HEK293 (cell line): ENCODE data around the gene RNPEP.

ENCODE experiments used
- CTCF ChIA-PET: fragments of 350-600 bp; formaldehyde crosslinking; extraction: SDS; loops from one replicate; lab custom pipeline; 2021; ENCODE audit warnings: antibody characterized with exemption; lab: Yijun Ruan, JAX
- POLR2A ChIA-PET: fragments of 300-600 bp; formaldehyde crosslinking; extraction: SDS; loops from one replicate; lab custom pipeline; 2020; ENCODE audit warnings: antibody characterized with exemption, inconsistent platforms; lab: Yijun Ruan, JAX
- H3K27ac ChIP-seq: fragments of 200-500 bp; sonication (Bioruptor generic); 2 replicates; pipeline ENCODE4 v1.5.1; 2014; ENCODE audit warnings: low read depth, low read length, control low read depth, inconsistent platforms; ENCODE audit errors: extremely low read depth
- H3K36me3 ChIP-seq, 2 experiments: fragments of 200-500 bp in 1 of 2; sonication (Bioruptor generic) in 1 of 2; 1 replicate in 1 of 2; 2 replicates in 1 of 2; pipeline ENCODE4 v1.5.1; 2014 to 2017; ENCODE audit warnings: inconsistent platforms in 2 of 2, low read length in 2 of 2; ENCODE audit not compliant: control insufficient read depth in 2 of 2, insufficient read depth in 1 of 2
- H3K4me1 ChIP-seq: fragments of 200-500 bp; sonication (Bioruptor generic); 2 replicates; pipeline ENCODE4 v1.5.1; 2014; ENCODE audit warnings: mild to moderate bottlenecking, low read length, inconsistent platforms; ENCODE audit not compliant: control insufficient read depth, insufficient read depth
- H3K4me3 ChIP-seq: 2 replicates; pipeline ENCODE4 v1.5.1; 2011; ENCODE audit warnings: low read depth, mild to moderate bottlenecking, control low read depth, low read length, moderate library complexity
- H3K9me3 ChIP-seq: fragments of 200-500 bp; sonication (Bioruptor generic); 2 replicates; pipeline ENCODE4 v1.5.1; 2014; ENCODE audit warnings: low read depth, low read length, inconsistent platforms; ENCODE audit not compliant: control insufficient read depth, insufficient read depth
- AEBP2 ChIP-seq: fragments of 450-650 bp; formaldehyde crosslinking; IDR thresholded peaks from 2 replicates; pipeline ENCODE4 v1.5.1; 2016; ENCODE audit warnings: missing biosample characterization, missing genetic modification characterization, borderline replicate concordance
- BCL11A ChIP-seq: fragments of 450-650 bp; formaldehyde crosslinking; IDR thresholded peaks from 2 replicates; pipeline ENCODE4 v1.5.1; 2016; ENCODE audit warnings: low read depth, missing biosample characterization, missing genetic modification characterization
- CTCF ChIP-seq: fragments of 450-650 bp; formaldehyde crosslinking; IDR thresholded peaks from 2 replicates; pipeline ENCODE4 v1.5.1; 2016; ENCODE audit warnings: missing biosample characterization, missing genetic modification characterization
- KLF1 ChIP-seq: fragments of 450-650 bp; formaldehyde crosslinking; IDR thresholded peaks from 2 replicates; pipeline ENCODE4 v1.5.1; 2016; ENCODE audit warnings: missing biosample characterization, missing genetic modification characterization
- MEIS1 ChIP-seq: sonication (generic); formaldehyde crosslinking; IDR thresholded peaks from 2 replicates; pipeline ENCODE4 v1.8.1; 2022; ENCODE audit warnings: missing genetic modification reagents, mild to moderate bottlenecking, borderline replicate concordance
- YY1 ChIP-seq: fragments of 450-650 bp; formaldehyde crosslinking; IDR thresholded peaks from 2 replicates; pipeline ENCODE4 v1.5.1; 2018; ENCODE audit warnings: missing biosample characterization, missing genetic modification characterization
- ZBTB10 ChIP-seq: fragments of 450-650 bp; formaldehyde crosslinking; IDR thresholded peaks from 2 replicates; pipeline ENCODE4 v1.5.1; 2016; ENCODE audit warnings: missing biosample characterization, missing genetic modification characterization
- ZBTB11 ChIP-seq: fragments of 450-650 bp; formaldehyde crosslinking; conservative IDR thresholded peaks from 2 replicates; pipeline ENCODE4 v1.5.1; 2016; ENCODE audit warnings: low read depth, missing biosample characterization, missing genetic modification characterization
- ZBTB20 ChIP-seq: fragments of 450-650 bp; formaldehyde crosslinking; IDR thresholded peaks from 2 replicates; pipeline ENCODE4 v1.5.1; 2016; ENCODE audit warnings: missing biosample characterization, missing genetic modification characterization
- ZBTB44 ChIP-seq: fragments of 450-650 bp; IDR thresholded peaks from 2 replicates; pipeline ENCODE4 v1.5.1; 2018; ENCODE audit warnings: missing biosample characterization, mild to moderate bottlenecking, missing genetic modification characterization
- ZFP37 ChIP-seq: fragments of 450-650 bp; formaldehyde crosslinking; IDR thresholded peaks from 2 replicates; pipeline ENCODE4 v1.5.1; 2016; ENCODE audit warnings: missing biosample characterization, missing genetic modification characterization
- ZFP69B ChIP-seq: fragments of 450-650 bp; formaldehyde crosslinking; IDR thresholded peaks from 2 replicates; pipeline ENCODE4 v1.5.1; 2016; ENCODE audit warnings: missing biosample characterization, missing genetic modification characterization
- ZIC2 ChIP-seq: fragments of 450-650 bp; formaldehyde crosslinking; IDR thresholded peaks from 2 replicates; pipeline ENCODE4 v1.5.1; 2016; ENCODE audit warnings: missing biosample characterization, missing genetic modification characterization
- ZNF184 ChIP-seq: fragments of 450-650 bp; IDR thresholded peaks from 2 replicates; pipeline ENCODE4 v1.5.1; 2018; ENCODE audit warnings: missing biosample characterization, mild to moderate bottlenecking, missing genetic modification characterization
- ZNF24 ChIP-seq: fragments of 450-650 bp; formaldehyde crosslinking; IDR thresholded peaks from 2 replicates; pipeline ENCODE4 v1.5.1; 2016; ENCODE audit warnings: missing biosample characterization, missing genetic modification characterization
- ZNF274 ChIP-seq, 2 experiments: fragments of 200-500 bp in 1 of 2; fragments of 450-650 bp in 1 of 2; sonication (Bioruptor generic) in 1 of 2; formaldehyde crosslinking in 1 of 2; IDR thresholded peaks; 2 replicates each; pipeline versions ENCODE4 v1.5.1 to v1.6.1; 2014 to 2016; ENCODE audit warnings: borderline replicate concordance in 1 of 2, inconsistent platforms in 1 of 2, low read length in 1 of 2, missing biosample characterization in 1 of 2, missing genetic modification characterization in 1 of 2
- ZNF362 ChIP-seq: fragments of 450-650 bp; formaldehyde crosslinking; IDR thresholded peaks from 2 replicates; pipeline ENCODE4 v1.5.1; 2016; ENCODE audit warnings: missing biosample characterization, missing genetic modification characterization
- ZNF433 ChIP-seq: fragments of 450-650 bp; formaldehyde crosslinking; IDR thresholded peaks from 2 replicates; pipeline ENCODE4 v1.5.1; 2016; ENCODE audit warnings: missing biosample characterization, missing genetic modification characterization, low read depth
- ZNF548 ChIP-seq: fragments of 450-650 bp; formaldehyde crosslinking; IDR thresholded peaks from 2 replicates; pipeline ENCODE4 v1.5.1; 2016; ENCODE audit warnings: missing biosample characterization, missing genetic modification characterization
- ZNF600 ChIP-seq: fragments of 450-650 bp; formaldehyde crosslinking; IDR thresholded peaks from 2 replicates; pipeline ENCODE4 v1.5.1; 2016; ENCODE audit warnings: missing biosample characterization, missing genetic modification characterization
- ZNF629 ChIP-seq: fragments of 450-650 bp; formaldehyde crosslinking; IDR thresholded peaks from 2 replicates; pipeline ENCODE4 v1.5.1; 2017; ENCODE audit warnings: missing biosample characterization, missing genetic modification characterization
- ZNF658 ChIP-seq: fragments of 450-650 bp; formaldehyde crosslinking; IDR thresholded peaks from 2 replicates; pipeline ENCODE4; 2016; ENCODE audit warnings: missing biosample characterization, missing genetic modification characterization
- ZNF843 ChIP-seq: fragments of 450-650 bp; formaldehyde crosslinking; IDR thresholded peaks from 2 replicates; pipeline ENCODE4 v1.5.1; 2016; ENCODE audit warnings: missing biosample characterization, missing genetic modification characterization
- ZSCAN30 ChIP-seq: fragments of 450-650 bp; IDR thresholded peaks from 2 replicates; pipeline ENCODE4 v1.5.1; 2018; ENCODE audit warnings: missing biosample characterization, mild to moderate bottlenecking, missing genetic modification characterization, moderate library complexity

RNPEP gene

GRCh38 chr1:202047977-202048376 is 65.5 kb downstream of the RNPEP start:
- TF ChIP-seq ZNF184 (tag by site-specific recombination) (no peak), YY1 (tag by site-specific recombination) (no peak), ZNF548 (tag by site-specific recombination) (no peak), ZNF24 (tag by site-specific recombination) (no peak), ZSCAN30 (tag by site-specific recombination) (no peak), CTCF (tag by site-specific recombination) (no peak), ZBTB44 (tag by site-specific recombination) (no peak), ZFP69B (tag by site-specific recombination) (no peak), ZNF274 (IDR thresholded peaks at IDR 0.05; ENCODE audit: low read length) (no peak), ZNF274 (tag by site-specific recombination; IDR thresholded peaks at IDR 0.05; ENCODE audit: borderline replicate concordance) (no peak), ZNF362 (tag by site-specific recombination) (no peak), ZNF433 (tag by site-specific recombination) (no peak), ZBTB10 (tag by site-specific recombination) (no peak), ZFP37 (tag by site-specific recombination) (no peak), MEIS1 (CRISPR knock-in tag) (no peak), ZBTB20 (no peak), ZNF658 (no peak), ZNF629 (no peak)
- H3K4me3 ChIP-seq = no peak overlapping the region
- H3K27ac ChIP-seq = no peak overlapping the region
- H3K36me3 ChIP-seq = no peaks in the 10 kb centered on the region
- H3K9me3 ChIP-seq = no peaks in the 10 kb centered on the region
- ChIA-PET POLR2A (no interaction called here), CTCF (interaction anchor here (0.7 kb wide), 1 partner anchor 11 kb away, joined by 3 read pairs; no protein-coding TSS in a partner anchor)
- H3K4me1 ChIP-seq = no peaks in the 10 kb centered on the region

- CTCF ChIA-PET = interaction anchor here (0.7 kb wide), 1 partner anchor 37 kb away, joined by 4 read pairs; no protein-coding TSS in a partner anchor
- H3K4me3 ChIP-seq = no peak overlapping the region
- H3K4me1 ChIP-seq = no peaks in the 10 kb centered on the region
- no peaks in the 10 kb centered on the region for H3K36me3 ChIP-seq
- H3K27ac ChIP-seq = no peak overlapping the region
- POLR2A ChIA-PET = interaction anchor here (0.7 kb wide), 1 partner anchor 57 kb away, joined by 3 read pairs; no protein-coding TSS in a partner anchor
- no peaks in the 10 kb centered on the region for H3K9me3 ChIP-seq
- TF ChIP-seq KLF1 = no peak
- no peak for TF ChIP-seq ZIC2 (tag by site-specific recombination)
- no peak for TF ChIP-seq BCL11A
- no peak for TF ChIP-seq AEBP2 (tag by site-specific recombination)
- no peak for TF ChIP-seq ZBTB11 (tag by site-specific recombination)
- no peak for TF ChIP-seq ZNF843
- TF ChIP-seq ZNF600 (tag by site-specific recombination) = no peak
Measured at GRCh38 chr1:202049129-202049528, 66.7 kb downstream of the RNPEP start.
